Measurements from ENCODE around the gene TNPO3.
"Not testable (repeated sequence)": the region's sequence is repeated elsewhere in the genome, so short reads cannot be mapped to it uniquely, and the experiment has no call there.

Gene TNPO3

DNA sequence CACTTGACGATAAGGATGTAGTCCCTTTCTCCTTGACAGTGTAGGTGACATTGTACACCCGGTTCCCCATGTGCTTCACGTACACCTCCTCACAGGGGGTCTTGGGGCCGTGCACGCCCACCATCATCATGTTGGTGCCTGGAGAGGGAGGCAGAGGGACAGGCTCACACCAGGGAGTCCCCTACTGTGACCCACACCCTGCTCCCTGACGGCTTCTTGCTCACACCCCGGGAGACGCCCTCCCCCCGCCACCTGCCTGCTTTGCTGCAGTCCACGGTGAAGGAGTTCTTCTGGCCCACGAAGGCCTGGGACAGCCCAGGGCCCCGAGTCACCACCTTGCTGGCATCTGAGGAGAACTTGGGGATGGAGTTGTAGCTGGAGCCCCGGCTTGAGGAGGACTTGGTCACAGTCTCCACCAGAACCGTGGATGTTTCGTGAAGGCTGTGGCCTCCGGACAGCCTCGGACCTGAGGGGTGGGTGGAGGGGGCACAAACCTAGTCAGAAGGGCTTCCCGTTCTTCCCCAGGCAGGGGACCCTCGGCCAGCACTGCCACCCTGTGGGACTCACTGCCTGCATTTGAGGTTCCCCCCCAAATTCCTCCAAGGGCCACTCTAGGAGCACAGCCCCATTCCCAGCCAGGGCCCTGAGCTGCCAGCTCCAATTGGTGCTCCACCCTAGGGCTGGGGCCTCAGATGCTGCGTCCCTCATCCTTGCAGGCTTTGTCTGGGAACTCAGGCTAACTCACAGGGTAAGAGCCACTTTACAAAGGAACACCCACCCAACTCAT lies 142.0 kb downstream of the TNPO3 start:
- not testable (repeated sequence) for H3K4me1 Mint-ChIP-seq
- peaks cover 43% of the 10 kb centered on the region for H3K27me3 Mint-ChIP-seq

DNA sequence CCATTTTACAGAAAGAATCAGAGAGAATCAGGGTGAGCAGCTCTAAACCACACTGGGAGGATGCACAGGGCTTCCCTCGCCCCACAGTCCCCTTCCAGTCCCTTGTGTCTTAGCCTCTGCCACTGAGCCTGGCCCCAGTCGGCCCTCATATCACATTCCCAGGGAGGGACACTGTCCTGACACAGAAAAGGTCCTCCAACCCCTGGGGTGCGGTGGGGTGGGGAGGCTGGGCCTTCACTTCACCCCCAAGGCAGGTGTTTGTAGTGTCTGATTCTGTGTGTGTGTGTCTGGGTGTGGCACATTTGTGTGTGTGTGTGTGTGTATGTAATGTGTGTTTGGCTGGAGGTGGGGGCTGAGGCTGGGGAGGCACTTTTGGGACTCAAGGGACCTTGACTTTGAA lies 142.6 kb downstream of the TNPO3 start:
- Mint-ChIP-seq H3K27me3 (peaks cover 48% of the 10 kb centered on the region), H3K4me3 (no peak overlapping the region), H3K36me3 (ENCODE audit: low read depth) (no peaks in the 10 kb centered on the region), H3K9me3 (no peaks in the 10 kb centered on the region), H3K27ac (no peak overlapping the region), H3K4me1 (peaks cover 9% of the 10 kb centered on the region)
- ATAC-seq (no peak), DNase-seq (no peak)

More for the DNA sequence above, 142.0 kb downstream of the TNPO3 start:
- H3K36me3 Mint-ChIP-seq (ENCODE audit: low read depth); DNase-seq; ATAC-seq; H3K27ac Mint-ChIP-seq; H3K9me3 Mint-ChIP-seq; H3K4me3 Mint-ChIP-seq: not testable (repeated sequence)

DNA sequence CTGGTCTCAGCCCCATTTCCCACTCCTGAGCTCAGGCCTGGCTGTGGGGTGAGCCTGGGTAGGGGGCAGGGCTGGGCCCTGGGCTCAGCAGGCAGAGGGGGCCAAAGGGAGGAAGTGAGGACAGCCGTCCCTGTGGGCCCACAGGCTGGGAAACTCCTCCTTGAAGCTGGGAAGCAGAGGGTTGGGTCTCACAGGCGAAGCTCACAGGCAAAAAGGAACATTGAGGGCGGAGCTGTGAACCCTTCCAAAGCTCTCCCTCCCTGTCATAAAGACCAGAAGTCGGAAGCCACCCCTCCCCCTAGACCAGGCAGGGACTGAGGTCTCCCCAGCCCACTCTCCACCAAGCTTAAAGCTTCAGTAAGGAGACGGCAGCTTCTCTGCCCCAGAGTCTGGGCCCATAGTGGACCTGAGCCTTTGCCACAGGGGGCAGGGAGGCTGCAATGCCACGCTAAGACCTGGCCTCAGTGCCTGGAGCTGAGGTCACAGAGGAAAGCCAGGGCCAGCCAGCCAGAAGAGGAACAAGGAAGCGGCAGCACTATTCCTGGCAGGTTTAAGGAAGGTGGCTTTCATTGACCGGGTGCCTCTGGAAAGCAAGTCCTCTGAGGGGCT lies 143.4 kb downstream of the TNPO3 start:
- no peaks in the 10 kb centered on the region for H3K9me3 Mint-ChIP-seq
- H3K4me3 Mint-ChIP-seq, result no peak overlapping the region
- DNase-seq (no peak), ATAC-seq (no peak)
- peaks cover 9% of the 10 kb centered on the region for H3K4me1 Mint-ChIP-seq
- no peak overlapping the region for H3K27ac Mint-ChIP-seq
- peaks cover 47% of the 10 kb centered on the region for H3K27me3 Mint-ChIP-seq
- H3K36me3 Mint-ChIP-seq (ENCODE audit: low read depth), result no peaks in the 10 kb centered on the region

DNA sequence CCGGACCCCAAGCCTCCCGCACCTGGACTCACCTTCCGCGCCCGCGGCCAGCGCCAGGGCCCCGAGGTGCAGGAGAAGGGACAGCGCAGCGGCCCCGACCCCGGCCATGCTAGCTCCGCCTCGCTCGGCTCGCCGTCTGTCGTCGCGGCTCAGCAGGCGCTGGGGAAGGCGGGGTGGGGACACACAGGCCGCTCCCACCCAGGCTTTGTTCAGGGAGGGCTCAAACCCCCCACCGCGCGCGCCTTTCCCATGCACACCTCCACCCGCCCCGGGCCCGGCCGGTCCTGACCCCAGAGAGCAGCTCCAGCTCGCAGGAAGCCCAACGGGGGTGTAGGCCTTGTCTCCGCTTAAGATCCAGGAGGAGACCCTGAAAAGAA lies 144.4 kb downstream of the TNPO3 start, which contains the start of gene KCP:
KCP (minus strand) TSS at position 141 of the 377 bp plus-strand sequence; CDS start at position 108, 33 bp downstream.
- H3K27ac Mint-ChIP-seq, result no peak within 1 kb of the TSS
- H3K9me3 Mint-ChIP-seq, result no peaks in the 10 kb centered on the region
- H3K4me1 Mint-ChIP-seq, result peaks cover 8% of the 10 kb centered on the region
- H3K4me3 Mint-ChIP-seq, result no peak within 1 kb of the TSS
- H3K36me3 Mint-ChIP-seq (ENCODE audit: low read depth), result no peaks in the 10 kb centered on the region
- ATAC-seq, result no peak
- H3K27me3 Mint-ChIP-seq, result peaks cover 47% of the 10 kb centered on the region
- no peak for DNase-seq

DNA sequence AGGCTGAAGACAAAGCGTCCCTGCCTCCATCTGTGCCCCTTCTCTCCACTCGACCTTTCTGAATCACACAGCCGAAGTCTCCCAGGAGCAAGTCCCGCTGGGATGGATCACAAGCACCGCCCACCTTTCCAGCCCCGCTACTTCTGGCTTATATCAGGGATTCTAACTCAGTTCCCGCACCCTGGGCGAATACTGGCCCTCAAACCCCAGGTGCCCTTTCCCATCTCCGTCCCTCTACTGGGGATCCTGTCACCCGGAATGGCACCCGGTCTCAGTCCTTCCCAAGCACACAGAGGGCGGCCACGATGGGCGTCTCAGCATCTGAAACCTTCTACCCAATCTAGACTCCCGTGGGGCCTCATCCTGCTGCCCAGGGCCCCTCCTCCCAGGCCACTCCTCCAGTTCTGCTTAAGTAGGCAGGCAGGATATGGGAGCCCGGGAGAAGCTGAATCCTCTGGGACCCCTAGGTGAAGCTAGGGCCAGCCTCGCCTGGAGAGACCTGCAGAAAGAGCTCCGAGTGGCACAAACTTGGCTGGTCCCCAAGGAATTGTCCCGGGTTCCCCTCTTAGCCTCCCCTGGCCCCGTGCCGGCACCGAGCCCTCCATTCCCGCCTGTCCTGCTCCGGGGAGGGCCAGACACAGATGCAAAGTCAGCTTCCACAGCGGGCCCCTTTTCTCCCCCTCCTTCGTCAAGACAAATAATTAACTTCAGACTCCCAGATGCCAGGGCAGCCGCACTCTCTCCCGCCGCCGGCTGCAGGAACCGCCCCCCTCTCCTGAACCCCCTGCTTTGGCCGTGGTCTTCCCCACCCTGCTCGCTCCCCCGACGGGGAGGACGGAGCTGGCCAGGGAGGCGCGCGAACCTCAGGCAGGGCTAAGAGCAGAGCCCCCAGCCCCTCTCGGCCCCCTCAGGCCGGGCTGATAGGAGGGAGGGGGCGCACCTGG lies 145.0 kb downstream of the TNPO3 start:
- peaks cover 43% of the 10 kb centered on the region for H3K27me3 Mint-ChIP-seq
- ATAC-seq, result no peak
- H3K36me3 Mint-ChIP-seq (ENCODE audit: low read depth), result no peaks in the 10 kb centered on the region
- no peak overlapping the region for H3K4me3 Mint-ChIP-seq
- H3K27ac Mint-ChIP-seq, result no peak overlapping the region
- no peak for DNase-seq
- H3K4me1 Mint-ChIP-seq, result peaks cover 5% of the 10 kb centered on the region
- no peaks in the 10 kb centered on the region for H3K9me3 Mint-ChIP-seq

DNA sequence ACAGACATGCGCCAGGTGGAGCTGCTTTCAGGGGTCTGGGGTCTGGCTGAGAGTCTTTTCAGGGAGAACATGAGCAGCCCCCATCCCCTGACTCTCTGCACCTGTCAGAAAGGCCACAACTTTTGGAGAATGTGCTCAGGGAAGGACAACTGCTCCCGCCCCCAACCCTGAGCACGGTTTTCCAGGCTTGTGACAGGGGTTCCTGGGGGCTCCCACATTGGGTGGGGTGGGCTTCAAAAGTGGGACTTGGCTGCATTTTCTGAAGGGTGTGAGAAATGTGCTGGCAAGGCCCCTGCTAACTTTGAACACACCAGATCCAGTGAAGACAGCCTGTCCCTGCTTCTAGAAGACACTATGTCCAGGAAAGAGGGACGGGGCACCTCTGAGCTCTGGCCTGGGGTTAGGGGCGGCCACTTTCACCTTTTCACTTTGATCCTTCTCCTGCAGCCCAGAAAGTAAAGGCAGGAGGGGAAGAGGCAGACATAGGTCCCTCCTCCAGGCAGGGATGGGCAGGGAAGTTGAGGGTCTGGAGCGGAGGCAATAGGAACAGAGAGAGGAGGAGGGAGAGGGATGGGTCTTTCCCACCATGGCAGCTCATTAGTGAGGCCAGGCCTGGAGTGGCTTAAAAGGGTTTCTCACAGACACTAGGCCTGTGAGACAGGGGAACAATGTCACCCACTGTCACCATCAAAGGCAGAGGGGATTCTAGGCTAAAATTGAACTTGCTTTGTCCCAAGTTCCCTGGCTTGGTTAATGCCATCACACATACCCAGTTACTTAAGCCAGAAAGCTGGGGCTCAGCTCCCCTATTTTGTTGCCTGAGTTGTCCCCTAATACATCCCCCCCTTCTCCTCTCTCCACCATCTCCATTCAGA lies 145.9 kb downstream of the TNPO3 start:
- no peak overlapping the region for H3K4me3 Mint-ChIP-seq
- DNase-seq (no peak), ATAC-seq (no peak)
- no peaks in the 10 kb centered on the region for H3K36me3 Mint-ChIP-seq (ENCODE audit: low read depth)
- no peaks in the 10 kb centered on the region for H3K9me3 Mint-ChIP-seq
- peaks cover 39% of the 10 kb centered on the region for H3K27me3 Mint-ChIP-seq
- no peak overlapping the region for H3K27ac Mint-ChIP-seq
- no peaks in the 10 kb centered on the region for H3K4me1 Mint-ChIP-seq

DNA sequence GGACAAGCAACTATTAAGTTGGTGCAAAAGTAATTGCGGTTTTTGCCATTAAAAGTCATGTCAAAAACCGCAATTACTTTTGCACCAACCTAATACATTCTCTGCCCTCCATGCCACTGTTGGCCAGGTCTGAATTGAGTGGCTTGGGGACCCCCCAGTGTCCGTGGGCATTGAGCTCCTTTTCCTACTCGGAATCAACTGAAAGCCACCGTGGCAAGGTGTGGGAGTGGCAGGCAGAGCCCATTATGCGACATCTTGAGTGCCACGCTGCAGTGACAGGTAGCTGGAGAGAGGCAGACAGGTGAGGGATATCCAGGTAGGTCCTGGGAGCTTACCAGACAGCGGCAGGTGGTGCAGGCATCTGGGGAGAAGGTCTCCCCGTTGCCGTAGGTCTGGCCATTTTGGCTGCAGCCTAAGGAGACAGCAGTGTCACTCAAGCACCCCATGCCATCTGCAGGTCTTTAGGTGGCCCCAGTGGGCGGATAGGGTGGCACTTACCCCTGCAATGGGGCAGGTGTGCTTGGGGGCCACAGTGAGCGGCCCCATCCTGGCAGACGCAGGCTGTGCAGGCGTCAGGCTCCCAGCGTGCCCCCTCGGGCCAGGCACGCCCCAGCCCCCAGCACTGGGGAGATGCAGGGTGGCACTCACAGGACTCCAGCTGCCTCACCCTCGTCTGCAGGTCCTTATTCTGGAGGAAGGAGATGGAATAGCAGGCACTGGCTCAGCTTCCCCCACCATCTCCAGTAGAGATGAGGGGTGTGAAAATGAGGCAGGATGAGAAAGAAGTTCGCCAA lies 147.9 kb downstream of the TNPO3 start:
- Mint-ChIP-seq H3K27me3 (peaks cover 41% of the 10 kb centered on the region), H3K4me3 (no peak overlapping the region), H3K36me3 (ENCODE audit: low read depth) (no peaks in the 10 kb centered on the region), H3K9me3 (no peaks in the 10 kb centered on the region), H3K4me1 (no peaks in the 10 kb centered on the region), H3K27ac (no peak overlapping the region)
- DNase-seq (no peak), ATAC-seq (no peak)

DNA sequence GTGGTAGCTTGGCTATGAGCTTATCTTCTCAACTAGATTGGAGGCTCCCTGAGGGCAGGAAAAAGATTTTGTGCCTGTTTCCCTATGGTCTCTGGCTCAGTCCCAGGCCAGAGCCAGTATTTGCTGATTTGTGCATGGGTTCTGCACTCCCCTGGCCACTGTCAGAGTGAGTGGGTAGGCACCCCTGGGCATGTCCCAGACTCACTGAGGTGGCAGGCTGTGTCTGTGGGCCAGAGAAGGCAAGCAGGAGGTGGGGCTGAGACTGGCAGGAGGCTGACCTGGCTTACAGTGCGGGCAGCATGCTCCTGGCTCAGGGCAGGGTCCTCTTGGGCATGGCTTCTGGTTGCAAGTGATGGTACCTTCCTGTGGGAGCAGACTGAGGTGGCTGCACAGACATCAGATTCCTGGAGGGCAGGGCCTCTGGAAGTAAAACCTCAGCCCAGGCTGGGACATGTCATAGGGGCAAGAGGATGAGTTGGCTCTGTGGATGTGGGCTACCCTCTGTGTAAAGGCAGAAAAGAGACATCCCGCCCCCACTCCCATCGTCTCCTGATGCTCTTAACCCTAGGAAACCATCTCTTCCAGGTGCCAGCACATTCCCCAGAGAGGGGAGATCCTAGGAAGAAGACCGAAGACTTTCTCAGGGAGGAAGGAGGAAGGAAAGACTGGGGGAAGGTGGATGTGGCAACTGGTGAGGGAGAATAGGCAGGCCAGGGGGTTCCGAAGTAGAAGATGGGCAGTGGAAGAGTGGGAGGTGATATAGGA lies 148.7 kb downstream of the TNPO3 start:
- H3K4me3 Mint-ChIP-seq, result no peak overlapping the region
- H3K36me3 Mint-ChIP-seq (ENCODE audit: low read depth), result no peaks in the 10 kb centered on the region
- H3K4me1 Mint-ChIP-seq, result no peaks in the 10 kb centered on the region
- DNase-seq (no peak), ATAC-seq (no peak)
- H3K27ac Mint-ChIP-seq, result no peak overlapping the region
- H3K27me3 Mint-ChIP-seq, result peaks cover 39% of the 10 kb centered on the region
- no peaks in the 10 kb centered on the region for H3K9me3 Mint-ChIP-seq

DNA sequence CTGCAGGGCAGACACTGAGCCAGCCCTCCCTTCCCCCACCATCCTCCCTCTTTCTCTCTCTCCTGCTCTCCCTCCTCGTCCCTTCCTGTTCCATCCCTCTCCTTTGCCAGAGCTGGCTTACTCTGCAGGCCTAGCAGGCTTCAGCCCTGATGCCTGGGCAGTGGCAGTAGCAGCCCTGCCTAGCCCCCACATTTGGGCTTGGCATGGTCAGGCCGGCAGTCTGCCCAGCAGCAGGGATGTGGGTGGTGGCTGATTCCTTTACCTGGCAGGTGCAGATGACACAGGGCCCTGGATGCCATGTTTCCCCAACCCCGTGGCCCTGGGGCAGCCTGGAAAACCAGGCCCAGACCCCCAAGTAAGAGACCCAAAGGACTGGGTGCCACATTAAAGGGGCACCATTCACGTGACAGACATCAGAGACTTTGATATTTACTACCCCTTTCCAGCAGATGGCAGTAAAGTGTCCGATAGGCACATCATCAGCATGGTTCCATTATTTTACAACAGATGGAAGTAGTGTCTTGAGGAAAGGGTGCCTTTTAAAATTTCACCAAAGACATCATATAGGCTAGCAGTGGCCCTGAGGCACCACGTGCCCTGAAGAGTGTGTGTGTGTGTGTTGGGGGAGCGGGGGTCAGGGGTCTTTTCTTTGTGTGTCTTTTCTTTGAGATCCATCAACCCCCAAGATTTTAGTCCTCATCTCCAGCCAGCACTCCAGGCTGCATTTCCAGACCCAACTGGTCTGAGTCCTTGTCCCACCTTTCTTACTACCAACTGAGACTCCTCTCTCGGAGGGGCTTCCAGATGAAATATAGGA lies 150.3 kb downstream of the TNPO3 start:
- H3K27me3 Mint-ChIP-seq, result peaks cover 28% of the 10 kb centered on the region
- no peak overlapping the region for H3K27ac Mint-ChIP-seq
- no peaks in the 10 kb centered on the region for H3K9me3 Mint-ChIP-seq
- H3K4me1 Mint-ChIP-seq, result no peaks in the 10 kb centered on the region
- peak; percentile 70 for ATAC-seq
- DNase-seq, result no peak
- no peak overlapping the region for H3K4me3 Mint-ChIP-seq
- H3K36me3 Mint-ChIP-seq (ENCODE audit: low read depth), result no peaks in the 10 kb centered on the region

All from activated naive CD8-positive, alpha-beta T cell treated with anti-CD3 and anti-CD28 coated beads, Interleukin-2, amount 50 U/mL, for 24 hours (primary cell).